ENCODE data around the gene NOP53. TPM values are rescaled to one million over a fixed set of nuclear protein-coding genes. Genes with fewer than 3 reads are reported as not detected.
"Not testable (repeated sequence)": the region's sequence is repeated elsewhere in the genome, so short reads cannot be mapped to it uniquely, and the experiment has no call there.

Gene NOP53
- total RNA-seq, 2 experiments from 2014 or later: 225 to 227 TPM

DNA sequence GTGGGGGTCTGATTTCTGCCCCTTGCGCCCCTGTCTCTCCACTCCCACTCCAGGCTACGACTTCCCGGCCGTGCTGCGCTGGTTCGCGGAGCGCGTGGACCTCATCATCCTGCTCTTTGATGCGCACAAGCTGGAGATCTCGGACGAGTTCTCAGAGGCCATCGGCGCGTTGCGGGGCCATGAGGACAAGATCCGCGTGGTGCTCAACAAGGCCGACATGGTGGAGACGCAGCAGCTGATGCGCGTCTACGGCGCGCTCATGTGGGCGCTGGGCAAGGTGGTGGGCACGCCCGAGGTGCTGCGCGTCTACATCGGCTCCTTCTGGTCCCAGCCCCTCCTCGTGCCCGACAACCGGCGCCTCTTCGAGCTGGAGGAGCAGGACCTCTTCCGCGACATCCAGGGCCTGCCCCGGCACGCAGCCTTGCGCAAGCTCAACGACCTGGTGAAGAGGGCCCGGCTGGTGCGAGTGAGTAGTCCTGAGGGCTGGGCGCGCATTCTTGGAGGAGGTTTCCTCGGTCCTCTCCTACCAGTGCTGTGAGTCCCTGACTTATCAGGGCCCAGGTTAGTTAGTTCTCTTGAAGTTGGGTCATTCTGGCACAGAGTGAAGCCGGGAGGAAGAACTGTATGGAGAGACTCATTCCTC lies 19.5 kb upstream of the NOP53 start:
- H3K4me3 Mint-ChIP-seq: no peak overlapping the region
- H3K9me3 Mint-ChIP-seq (ENCODE audit: low read depth): no peaks in the 10 kb centered on the region
- no peaks in the 10 kb centered on the region for H3K36me3 Mint-ChIP-seq
- CTCF ChIA-PET: interaction anchor here (0.7 to 1.2 kb wide), 2 partner anchors 289 to 937 kb away, joined by 3 read pairs; no protein-coding TSS in a partner anchor
- peaks cover 26% of the 10 kb centered on the region for H3K27me3 Mint-ChIP-seq
- no peak for ATAC-seq
- no peak for DNase-seq
- peaks cover 15% of the 10 kb centered on the region for H3K4me1 Mint-ChIP-seq
- H3K27ac Mint-ChIP-seq: no peak overlapping the region

DNA sequence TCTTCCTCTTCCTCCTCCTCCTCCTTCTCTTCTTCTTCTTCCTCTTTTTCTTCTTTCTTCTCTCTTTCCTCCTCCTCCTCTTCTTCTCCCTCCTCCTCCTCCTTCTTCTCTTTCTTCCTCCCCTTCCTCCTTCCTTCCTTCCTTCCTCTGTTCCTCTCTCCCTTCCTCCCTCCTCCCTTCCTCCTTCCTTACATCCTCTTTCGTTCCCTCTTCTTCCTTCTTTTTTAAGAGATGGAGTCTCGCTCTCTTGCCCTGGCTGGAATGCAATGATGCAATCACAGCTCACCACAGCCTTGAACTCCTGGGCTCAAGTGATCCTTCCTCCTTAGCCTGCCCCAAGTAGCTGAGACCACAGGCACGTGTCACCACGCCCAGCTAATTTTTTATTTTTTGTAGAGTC lies 18.9 kb upstream of the NOP53 start:
- no peaks in the 10 kb centered on the region for H3K36me3 Mint-ChIP-seq
- no peak overlapping the region for H3K27ac Mint-ChIP-seq
- CTCF ChIA-PET: interaction anchor here (0.8 kb wide), 1 partner anchor 94 kb away, joined by 5 read pairs; no protein-coding TSS in a partner anchor
- no peak overlapping the region for H3K4me3 Mint-ChIP-seq
- ATAC-seq (no peak), DNase-seq (no peak)
- no peaks in the 10 kb centered on the region for H3K9me3 Mint-ChIP-seq (ENCODE audit: low read depth)
- H3K27me3 Mint-ChIP-seq: peaks cover 28% of the 10 kb centered on the region
- H3K4me1 Mint-ChIP-seq: peaks cover 15% of the 10 kb centered on the region

DNA sequence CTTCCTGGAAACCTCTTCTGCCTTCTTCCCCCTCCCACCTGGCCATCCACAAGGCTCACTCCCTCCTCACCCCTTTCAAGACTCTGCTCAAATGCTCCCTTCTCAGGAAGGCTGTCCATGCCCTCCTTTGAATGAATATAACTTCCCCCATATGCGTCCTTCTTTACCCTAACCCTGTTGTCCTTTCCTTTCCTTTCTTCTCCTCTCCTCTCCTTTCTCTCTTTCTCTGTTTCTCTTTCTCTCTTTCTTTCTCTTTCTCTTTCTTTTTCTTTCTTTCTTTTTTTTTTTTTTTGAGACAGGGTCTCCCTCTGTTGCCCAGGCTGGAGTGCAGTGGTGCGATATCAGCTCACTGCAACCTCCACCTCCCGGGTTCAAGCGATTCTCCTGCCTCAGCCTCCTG lies 17.1 kb upstream of the NOP53 start:
- H3K4me3 Mint-ChIP-seq; H3K27ac Mint-ChIP-seq; CTCF ChIA-PET; ATAC-seq; DNase-seq; H3K36me3 Mint-ChIP-seq; H3K9me3 Mint-ChIP-seq (ENCODE audit: low read depth): not testable (repeated sequence)
- Mint-ChIP-seq H3K4me1 (peaks cover 15% of the 10 kb centered on the region), H3K27me3 (peaks cover 28% of the 10 kb centered on the region)

DNA sequence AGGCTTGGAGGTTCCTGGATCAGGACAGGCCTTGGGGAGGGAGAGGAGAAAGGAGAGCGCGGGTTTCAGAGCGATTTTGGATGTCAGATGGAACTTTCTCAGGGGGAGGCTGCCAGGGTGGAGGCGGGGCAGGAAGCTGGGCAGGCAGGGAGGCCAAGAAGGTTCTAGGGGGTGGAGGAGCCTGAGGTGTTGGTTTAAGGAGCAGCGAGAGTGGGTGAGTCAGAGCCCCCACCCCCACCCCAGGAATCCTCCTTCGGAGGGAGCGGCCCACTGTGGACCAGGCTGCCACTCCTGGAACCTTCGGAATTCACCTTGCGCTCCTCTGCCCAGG lies 15.9 kb upstream of the NOP53 start:
- peak; percentile 44 for ATAC-seq
- Mint-ChIP-seq H3K36me3 (no peaks in the 10 kb centered on the region), H3K27ac (no peak overlapping the region), H3K27me3 (peaks cover 31% of the 10 kb centered on the region), H3K4me1 (peaks cover 15% of the 10 kb centered on the region), H3K9me3 (ENCODE audit: low read depth) (no peaks in the 10 kb centered on the region), H3K4me3 (peak overlapping the region; percentile 39)
- CTCF ChIA-PET: interaction anchor here (0.6 to 1.0 kb wide), 2 partner anchors 22 to 202 kb away, joined by 3 read pairs; no protein-coding TSS in a partner anchor
- DNase-seq: no peak

DNA sequence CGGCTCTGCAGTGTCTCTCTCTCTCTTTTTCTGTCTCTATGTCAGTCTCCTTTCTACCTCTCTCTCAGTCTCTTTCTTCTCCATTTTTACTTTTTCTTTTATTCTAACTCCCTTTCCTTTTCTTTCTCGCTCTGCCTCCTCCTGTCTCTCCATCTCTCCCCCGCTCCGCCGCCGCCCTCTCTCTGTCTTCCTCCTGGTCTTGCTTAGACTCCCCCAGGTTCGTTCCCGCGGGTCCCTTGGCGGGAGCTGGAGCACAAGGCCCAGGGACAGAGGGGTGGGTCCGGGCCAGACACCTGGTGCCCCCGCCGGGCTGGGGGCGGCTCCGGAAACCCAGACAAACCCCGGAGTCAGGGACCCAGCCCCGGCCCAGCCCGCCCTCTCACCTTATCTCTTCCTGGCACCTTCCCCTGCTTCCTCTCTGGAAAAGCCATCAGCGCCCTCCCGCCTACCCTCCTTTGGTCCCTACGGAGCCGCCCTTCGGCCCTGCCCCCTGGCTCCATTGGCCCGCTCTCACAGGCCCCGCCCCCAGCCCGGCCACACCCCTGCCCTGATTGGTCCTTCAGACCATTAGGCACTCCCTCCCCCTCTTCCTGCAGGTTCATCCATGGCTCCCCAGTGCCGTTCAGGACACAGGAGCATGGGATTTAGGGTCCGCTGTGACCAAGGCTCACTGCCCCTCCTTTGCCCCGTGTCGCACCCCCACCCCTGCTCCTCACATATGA lies 15.4 kb upstream of the NOP53 start:
- DNase-seq: peak; percentile 63
- H3K9me3 Mint-ChIP-seq (ENCODE audit: low read depth): no peaks in the 10 kb centered on the region
- no peaks in the 10 kb centered on the region for H3K36me3 Mint-ChIP-seq
- peaks cover 30% of the 10 kb centered on the region for H3K27me3 Mint-ChIP-seq
- H3K4me1 Mint-ChIP-seq: peaks cover 15% of the 10 kb centered on the region
- peak; percentile 83 for ATAC-seq
- CTCF ChIA-PET: interaction anchor here (0.6 to 1.0 kb wide), 2 partner anchors 22 to 202 kb away, joined by 3 read pairs; no protein-coding TSS in a partner anchor
- H3K27ac Mint-ChIP-seq: no peak overlapping the region
- peak overlapping the region; percentile 39 for H3K4me3 Mint-ChIP-seq

DNA sequence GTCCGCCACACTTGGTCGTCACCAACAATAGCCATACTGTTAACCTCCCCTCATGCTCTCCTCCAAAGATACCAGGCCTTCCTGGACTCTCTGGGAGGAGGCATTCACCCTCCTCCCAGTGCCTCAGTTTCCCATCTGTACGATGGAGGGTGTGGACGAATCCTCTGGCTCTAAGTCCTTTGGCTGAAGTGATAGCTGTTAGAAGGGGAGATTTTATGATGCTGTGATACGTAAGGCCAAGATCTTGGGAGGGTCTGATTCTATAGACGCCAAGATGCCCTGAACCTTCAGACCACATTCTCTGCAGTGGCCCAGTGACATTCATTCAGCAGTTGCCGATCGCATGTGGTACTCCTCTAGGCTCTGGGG lies 14.8 kb upstream of the NOP53 start:
- Mint-ChIP-seq H3K27me3 (peaks cover 29% of the 10 kb centered on the region), H3K4me3 (peak overlapping the region; percentile 39), H3K36me3 (no peaks in the 10 kb centered on the region), H3K27ac (no peak overlapping the region), H3K9me3 (ENCODE audit: low read depth) (no peaks in the 10 kb centered on the region), H3K4me1 (peaks cover 15% of the 10 kb centered on the region)
- ATAC-seq (no peak), DNase-seq (no peak)
- CTCF ChIA-PET: no interaction called here

DNA sequence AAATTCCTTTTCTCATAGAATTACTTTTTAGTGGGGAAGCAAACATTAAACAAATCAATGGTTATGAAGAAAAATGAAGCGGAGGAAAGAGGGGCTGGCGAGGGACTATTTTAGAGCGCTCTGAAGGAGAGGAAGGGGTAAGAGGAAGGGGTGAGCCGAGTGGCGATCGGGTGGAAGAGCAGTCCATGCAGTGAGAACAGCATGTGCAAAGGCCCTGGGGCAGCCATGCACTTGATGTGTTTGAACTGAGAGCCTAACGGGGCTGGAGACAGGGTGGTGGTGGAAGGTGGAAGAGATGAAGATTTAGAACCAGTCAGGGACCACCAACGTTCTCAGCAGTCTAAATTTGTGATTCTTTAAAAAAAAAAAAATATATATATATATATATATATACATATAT lies 14.4 kb upstream of the NOP53 start:
- peaks cover 15% of the 10 kb centered on the region for H3K4me1 Mint-ChIP-seq
- CTCF ChIA-PET: no interaction called here
- H3K36me3 Mint-ChIP-seq: no peaks in the 10 kb centered on the region
- ATAC-seq (no peak), DNase-seq (no peak)
- H3K9me3 Mint-ChIP-seq (ENCODE audit: low read depth): no peaks in the 10 kb centered on the region
- H3K27me3 Mint-ChIP-seq: peaks cover 29% of the 10 kb centered on the region
- no peak overlapping the region for H3K4me3 Mint-ChIP-seq
- H3K27ac Mint-ChIP-seq: no peak overlapping the region

DNA sequence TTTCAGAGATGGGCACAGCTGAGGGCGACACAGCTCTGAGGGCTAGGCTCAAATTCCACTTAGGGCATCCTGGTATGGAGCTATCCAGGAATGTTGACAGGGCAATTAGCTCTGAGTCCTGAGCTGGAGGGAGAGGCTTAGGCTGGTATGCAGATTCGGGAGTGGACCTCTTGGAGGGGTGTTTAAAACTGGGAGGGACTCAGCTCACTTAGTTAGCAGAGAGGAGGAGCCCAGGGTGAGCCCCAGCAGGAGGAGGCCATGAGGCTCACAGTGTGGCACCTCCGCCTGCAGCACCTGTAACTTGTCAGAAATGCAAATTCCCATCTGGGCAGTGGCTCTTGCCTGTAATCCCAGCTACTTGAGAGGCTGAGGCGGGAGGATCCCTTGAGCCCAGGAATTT lies 10.2 kb upstream of the NOP53 start:
- Mint-ChIP-seq H3K9me3 (ENCODE audit: low read depth) (no peaks in the 10 kb centered on the region), H3K27ac (no peak overlapping the region), H3K4me3 (no peak overlapping the region), H3K27me3 (peaks cover 13% of the 10 kb centered on the region), H3K36me3 (no peaks in the 10 kb centered on the region), H3K4me1 (no peaks in the 10 kb centered on the region)
- CTCF ChIA-PET: interaction anchor here (0.7 to 1.3 kb wide), 3 partner anchors 8 to 22 kb away, joined by 3 to 5 read pairs (median 3); partner anchors contain the start of gene EHD2
- ATAC-seq: no peak
- no peak for DNase-seq

DNA sequence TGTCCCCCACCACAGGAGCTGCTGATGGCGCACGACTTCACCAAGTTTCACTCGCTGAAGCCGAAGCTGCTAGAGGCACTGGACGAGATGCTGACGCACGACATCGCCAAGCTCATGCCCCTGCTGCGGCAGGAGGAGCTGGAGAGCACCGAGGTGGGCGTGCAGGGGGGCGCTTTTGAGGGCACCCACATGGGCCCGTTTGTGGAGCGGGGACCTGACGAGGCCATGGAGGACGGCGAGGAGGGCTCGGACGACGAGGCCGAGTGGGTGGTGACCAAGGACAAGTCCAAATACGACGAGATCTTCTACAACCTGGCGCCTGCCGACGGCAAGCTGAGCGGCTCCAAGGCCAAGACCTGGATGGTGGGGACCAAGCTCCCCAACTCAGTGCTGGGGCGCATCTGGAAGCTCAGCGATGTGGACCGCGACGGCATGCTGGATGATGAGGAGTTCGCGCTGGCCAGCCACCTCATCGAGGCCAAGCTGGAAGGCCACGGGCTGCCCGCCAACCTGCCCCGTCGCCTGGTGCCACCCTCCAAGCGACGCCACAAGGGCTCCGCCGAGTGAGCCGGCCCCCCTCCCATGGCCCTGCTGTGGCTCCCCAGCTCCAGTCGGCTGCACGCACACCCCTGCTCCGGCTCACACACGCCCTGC lies 4.4 kb upstream of the NOP53 start:
- H3K27ac Mint-ChIP-seq: no peak overlapping the region
- no peaks in the 10 kb centered on the region for H3K27me3 Mint-ChIP-seq
- no peaks in the 10 kb centered on the region for H3K36me3 Mint-ChIP-seq
- H3K9me3 Mint-ChIP-seq (ENCODE audit: low read depth): no peaks in the 10 kb centered on the region
- peaks cover 16% of the 10 kb centered on the region for H3K4me1 Mint-ChIP-seq
- no peak overlapping the region for H3K4me3 Mint-ChIP-seq
- CTCF ChIA-PET: interaction anchor here (0.9 to 4.8 kb wide), 4 partner anchors 17 to 305 kb away, joined by 4 to 26 read pairs (median 4); partner anchors contain the start of gene EHD2
- DNase-seq (no peak), ATAC-seq (no peak)

DNA sequence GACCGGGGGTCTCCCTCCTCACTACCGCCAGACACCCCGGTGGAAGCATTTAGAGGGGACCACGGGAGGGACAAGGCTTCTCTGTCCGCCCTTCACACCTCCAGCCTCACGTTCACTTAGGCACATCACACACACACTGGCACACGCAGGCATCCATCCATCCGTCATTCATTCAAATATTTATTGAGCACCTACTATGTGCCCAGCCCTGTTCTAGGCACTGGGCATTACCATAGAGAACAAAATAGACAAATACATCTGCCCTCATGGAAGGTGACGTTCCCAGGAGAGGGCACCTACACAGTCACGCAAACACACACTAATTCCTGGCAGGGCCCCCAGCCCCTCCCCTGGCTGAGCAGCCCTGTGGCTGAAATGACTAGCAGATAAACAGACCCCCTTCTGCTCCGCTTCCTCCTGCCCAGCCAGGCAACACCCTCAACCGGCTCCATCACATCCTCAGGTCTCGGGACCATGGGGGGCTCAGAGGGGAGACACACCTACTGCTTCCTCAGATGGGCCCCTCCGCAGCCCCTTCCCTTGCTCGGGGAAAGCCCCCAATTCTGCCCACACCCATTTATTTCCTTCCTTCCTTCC lies 3.7 kb upstream of the NOP53 start:
- no peak overlapping the region for H3K4me3 Mint-ChIP-seq
- no peak for DNase-seq
- H3K4me1 Mint-ChIP-seq: peaks cover 17% of the 10 kb centered on the region
- peaks cover under 1% of the 10 kb centered on the region for H3K36me3 Mint-ChIP-seq
- CTCF ChIA-PET: interaction anchor here (0.9 to 4.8 kb wide), 4 partner anchors 28 to 305 kb away, joined by 4 to 26 read pairs (median 5); partner anchors contain the start of gene EHD2
- no peak for ATAC-seq
- H3K27ac Mint-ChIP-seq: no peak overlapping the region
- H3K9me3 Mint-ChIP-seq (ENCODE audit: low read depth): no peaks in the 10 kb centered on the region
- no peaks in the 10 kb centered on the region for H3K27me3 Mint-ChIP-seq

DNA sequence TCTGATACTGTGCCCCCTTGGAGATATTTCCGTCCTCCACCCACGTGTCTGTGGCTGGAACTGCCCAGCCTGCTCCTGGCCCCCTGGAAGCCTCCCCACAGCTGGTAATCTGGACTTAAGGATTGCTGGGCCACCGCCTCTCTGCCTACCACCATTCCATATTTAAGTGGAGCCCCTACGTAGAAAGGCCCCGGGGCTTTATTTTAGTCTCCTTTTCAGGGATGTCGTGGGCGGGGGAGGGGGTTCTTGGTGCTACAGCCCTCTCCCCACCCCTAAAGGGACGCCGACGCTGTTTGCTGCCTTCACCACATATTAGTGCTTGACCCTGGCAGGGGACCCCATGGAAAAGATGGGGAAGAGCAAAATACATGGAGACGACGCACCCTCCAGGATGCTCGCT lies 2.7 kb upstream of the NOP53 start:
- Mint-ChIP-seq H3K27me3 (no peaks in the 10 kb centered on the region), H3K9me3 (ENCODE audit: low read depth) (no peaks in the 10 kb centered on the region), H3K27ac (no peak overlapping the region), H3K4me1 (peaks cover 23% of the 10 kb centered on the region), H3K36me3 (peaks cover 6% of the 10 kb centered on the region), H3K4me3 (peak overlapping the region; percentile 5)
- no peak for ATAC-seq
- no peak for DNase-seq
- CTCF ChIA-PET: interaction anchor here (0.8 to 5.6 kb wide), 7 partner anchors 8 to 351 kb away, joined by 3 to 51 read pairs (median 4); partner anchors contain the start of gene EHD2

DNA sequence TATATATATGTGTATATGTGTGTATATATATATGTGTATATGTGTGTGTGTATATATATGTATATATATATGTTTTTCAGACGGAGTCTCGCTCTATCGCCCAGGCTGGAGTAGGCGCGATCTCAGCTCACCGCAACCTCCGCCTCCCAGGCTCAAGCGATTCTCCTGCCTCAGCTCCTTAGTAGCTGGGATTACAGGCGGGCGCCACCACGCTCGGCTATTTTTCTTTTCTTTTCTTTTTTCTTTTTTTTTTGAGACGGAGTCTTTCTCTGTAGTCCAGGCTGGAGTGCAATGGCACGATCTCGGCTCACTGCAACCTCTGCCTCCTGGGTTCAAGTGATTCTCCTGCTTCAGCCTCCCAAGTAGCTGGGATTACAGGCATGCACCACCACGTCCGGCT lies 783 bp downstream of the NOP53 start:
- not testable (repeated sequence) for ATAC-seq; H3K27me3 Mint-ChIP-seq; H3K9me3 Mint-ChIP-seq (ENCODE audit: low read depth); H3K27ac Mint-ChIP-seq; DNase-seq
- peak overlapping the region; percentile 99 for H3K4me3 Mint-ChIP-seq
- CTCF ChIA-PET: interaction anchor here (1.0 to 5.6 kb wide), 6 partner anchors 19 to 397 kb away, joined by 3 to 51 read pairs (median 6); partner anchors contain the start of genes DHX34, EHD2, KPTN and SELENOW
- H3K36me3 Mint-ChIP-seq: peaks cover 22% of the 10 kb centered on the region
- H3K4me1 Mint-ChIP-seq: peaks cover 44% of the 10 kb centered on the region

DNA sequence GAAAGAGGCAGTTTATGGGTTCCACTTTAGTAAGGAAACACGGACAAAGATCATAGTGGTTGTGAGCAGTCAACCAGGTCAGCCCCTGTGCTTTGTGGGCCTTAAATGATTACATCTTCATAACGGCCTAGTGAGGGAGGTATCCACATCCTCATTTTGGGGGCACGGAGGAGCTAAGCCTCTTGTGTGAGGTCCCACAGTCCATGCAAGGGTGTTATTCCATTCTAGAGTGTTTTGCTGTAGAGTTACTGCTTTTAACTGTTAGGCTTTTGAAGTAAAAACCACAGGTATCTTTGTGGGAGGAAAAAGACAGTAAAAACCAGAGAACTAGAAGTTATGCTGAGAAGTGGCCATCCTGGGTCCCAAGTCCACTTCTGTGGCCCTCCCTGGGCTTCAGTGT lies 4.0 kb downstream of the NOP53 start:
- Mint-ChIP-seq H3K4me1 (peaks cover 46% of the 10 kb centered on the region), H3K9me3 (ENCODE audit: low read depth) (no peaks in the 10 kb centered on the region), H3K4me3 (no peak overlapping the region), H3K27me3 (no peaks in the 10 kb centered on the region), H3K27ac (peak overlapping the region; percentile 41), H3K36me3 (peaks cover 41% of the 10 kb centered on the region)
- DNase-seq (no peak), ATAC-seq (no peak)
- CTCF ChIA-PET: no interaction called here
